Measurements from ENCODE around the gene IMMP2L.

The IMMP2L gene

GRCh38 chr7:110623436-110623835 lies 938.9 kb downstream of the IMMP2L start:
- TF ChIP-seq TAF1 (IDR thresholded peaks at IDR 0.05; ENCODE audit: borderline replicate concordance, insufficient read depth, low read length), result no peak
- no peak for TF ChIP-seq SIN3A (IDR thresholded peaks at IDR 0.05; ENCODE audit: borderline replicate concordance, insufficient read depth, low read length)
- TF ChIP-seq REST (IDR thresholded peaks at IDR 0.05; ENCODE audit: insufficient read depth in 1 of 2, low read depth in 2 of 2, low read length in 2 of 2), result no peak
- TF ChIP-seq POLR2AphosphoS5 (IDR thresholded peaks at IDR 0.05; ENCODE audit: low read depth, low read length), result no peak

- TF ChIP-seq FOXP2 (optimal IDR thresholded peaks at IDR 0.05; ENCODE audit: borderline replicate concordance, extremely low read depth, extremely low read length, insufficient read depth), result no peak
Observed at GRCh38 chr7:110621289-110621688, 941.0 kb downstream of the IMMP2L start.

- TF ChIP-seq FOXP2 (optimal IDR thresholded peaks at IDR 0.05; ENCODE audit: borderline replicate concordance, extremely low read depth, extremely low read length, insufficient read depth) (no peak), POLR2AphosphoS5 (IDR thresholded peaks at IDR 0.05; ENCODE audit: low read depth, low read length) (no peak), REST (IDR thresholded peaks at IDR 0.05; ENCODE audit: insufficient read depth in 1 of 2, low read depth in 2 of 2, low read length in 2 of 2) (no peak), SIN3A (IDR thresholded peaks at IDR 0.05; ENCODE audit: borderline replicate concordance, insufficient read depth, low read length) (no peak), TAF1 (IDR thresholded peaks at IDR 0.05; ENCODE audit: borderline replicate concordance, insufficient read depth, low read length) (no peak)
Observed at GRCh38 chr7:110620110-110620735, 942.1 kb downstream of the IMMP2L start.
